Measurements from ENCODE around the gene RAPGEF1.
"Not testable (repeated sequence)": the region's sequence is repeated elsewhere in the genome, so short reads cannot be mapped to it uniquely, and the experiment has no call there.

RAPGEF1 gene

GRCh38 chr9:131693651-131694597 is 46.0 kb downstream of the RAPGEF1 start:
- 87% methylated on average over 4 of the region's 4 CpGs for WGBS
- Histone ChIP-seq H3K9me3 (ENCODE audit: insufficient read depth, low read depth, low read length) (no peaks in the 10 kb centered on the region), H3K36me3 (ENCODE audit: insufficient read depth, low read length) (no peaks in the 10 kb centered on the region), H3K9ac (ENCODE audit: low read depth, low read length) (no peak overlapping the region), H3K4me3 (ENCODE audit: low read length) (no peak overlapping the region), H3K4me1 (ENCODE audit: insufficient read depth, low read length) (peaks cover 60% of the 10 kb centered on the region), H3K27me3 (ENCODE audit: insufficient read depth, low read length) (no peaks in the 10 kb centered on the region), H3K27ac (ENCODE audit: low read depth, low read length) (peak overlapping the region; percentile 11; the same call in 1 of the 2 replicates)

- H3K27me3 ChIP-seq (ENCODE audit: insufficient read depth, low read length) = no peaks in the 10 kb centered on the region
- peaks cover 50% of the 10 kb centered on the region for H3K4me1 ChIP-seq (ENCODE audit: insufficient read depth, low read length)
- no peaks in the 10 kb centered on the region for H3K36me3 ChIP-seq (ENCODE audit: insufficient read depth, low read length)
- 94% methylated on average over 7 of the region's 7 CpGs for WGBS
- H3K4me3 ChIP-seq (ENCODE audit: low read length) = no peak overlapping the region
- no peak overlapping the region for H3K9ac ChIP-seq (ENCODE audit: low read depth, low read length)
- H3K9me3 ChIP-seq (ENCODE audit: insufficient read depth, low read depth, low read length) = no peaks in the 10 kb centered on the region
- no peak overlapping the region for H3K27ac ChIP-seq (ENCODE audit: low read depth, low read length)
Measured at GRCh38 chr9:131692612-131693562, 47.0 kb downstream of the RAPGEF1 start.

DNA sequence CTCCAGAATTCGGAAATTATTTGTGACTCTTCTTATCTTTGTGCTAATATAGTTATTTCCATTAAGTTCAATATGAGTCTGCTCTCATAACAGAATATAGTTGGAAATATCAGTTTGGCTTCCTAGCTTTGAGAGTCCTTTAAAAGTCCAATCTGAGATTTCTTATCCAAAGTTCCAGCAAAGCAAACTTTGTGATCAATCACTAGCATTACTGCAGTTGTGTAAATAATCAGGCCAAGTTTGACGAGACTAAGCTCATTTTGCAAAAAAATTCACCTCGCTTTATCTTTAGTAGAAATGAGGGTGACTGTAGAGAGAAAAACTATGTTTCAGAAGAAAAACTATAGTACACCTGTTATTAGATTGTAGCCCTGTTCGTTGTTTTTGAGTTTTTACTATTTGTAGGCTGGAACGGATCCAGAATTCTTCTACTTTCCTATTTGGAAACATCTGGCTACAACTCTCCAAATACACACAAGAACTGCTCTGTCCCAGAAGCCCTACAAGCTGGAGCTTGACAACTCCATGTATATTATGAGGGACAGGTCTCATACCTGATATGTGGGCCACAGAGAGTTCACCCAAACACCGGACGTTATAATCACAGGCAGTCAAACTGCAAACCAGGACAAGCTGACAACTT is 47.8 kb downstream of the RAPGEF1 start:
- no peak overlapping the region for H3K27ac ChIP-seq (ENCODE audit: low read depth, low read length)
- no peak overlapping the region for H3K4me3 ChIP-seq (ENCODE audit: low read length)
- no peaks in the 10 kb centered on the region for H3K27me3 ChIP-seq (ENCODE audit: insufficient read depth, low read length)
- H3K9ac ChIP-seq (ENCODE audit: low read depth, low read length) = no peak overlapping the region
- peaks cover 47% of the 10 kb centered on the region for H3K4me1 ChIP-seq (ENCODE audit: insufficient read depth, low read length)
- WGBS = 95% methylated on average over 6 of the region's 7 CpGs
- H3K36me3 ChIP-seq (ENCODE audit: insufficient read depth, low read length) = no peaks in the 10 kb centered on the region
- no peaks in the 10 kb centered on the region for H3K9me3 ChIP-seq (ENCODE audit: insufficient read depth, low read depth, low read length)

GRCh38 chr9:131690941-131691573 is 48.8 kb downstream of the RAPGEF1 start:
- H3K27me3 ChIP-seq (ENCODE audit: insufficient read depth, low read length) = no peaks in the 10 kb centered on the region
- peaks cover 42% of the 10 kb centered on the region for H3K4me1 ChIP-seq (ENCODE audit: insufficient read depth, low read length)
- no peak overlapping the region for H3K4me3 ChIP-seq (ENCODE audit: low read length)
- H3K27ac ChIP-seq (ENCODE audit: low read depth, low read length) = no peak overlapping the region
- 87% methylated on average over 3 of the region's 3 CpGs for WGBS
- H3K9ac ChIP-seq (ENCODE audit: low read depth, low read length) = no peak overlapping the region
- no peaks in the 10 kb centered on the region for H3K36me3 ChIP-seq (ENCODE audit: insufficient read depth, low read length)
- 0 out of 2 replicates have a peak, but pooled peaks cover 1% of the 10 kb centered on the region for H3K9me3 ChIP-seq (ENCODE audit: insufficient read depth, low read depth, low read length)

- Histone ChIP-seq H3K4me1 (ENCODE audit: insufficient read depth, low read length) (peaks cover 36% of the 10 kb centered on the region), H3K9me3 (ENCODE audit: insufficient read depth, low read depth, low read length) (0 out of 2 replicates have a peak, but pooled peaks cover 7% of the 10 kb centered on the region), H3K27ac (ENCODE audit: low read depth, low read length) (no peak overlapping the region), H3K36me3 (ENCODE audit: insufficient read depth, low read length) (no peaks in the 10 kb centered on the region), H3K4me3 (ENCODE audit: low read length) (no peak overlapping the region), H3K27me3 (ENCODE audit: insufficient read depth, low read length) (no peaks in the 10 kb centered on the region), H3K9ac (ENCODE audit: low read depth, low read length) (no peak overlapping the region)
- WGBS = 80% methylated on average over 3 of the region's 3 CpGs
Measured at GRCh38 chr9:131690462-131690861, 49.4 kb downstream of the RAPGEF1 start.

DNA sequence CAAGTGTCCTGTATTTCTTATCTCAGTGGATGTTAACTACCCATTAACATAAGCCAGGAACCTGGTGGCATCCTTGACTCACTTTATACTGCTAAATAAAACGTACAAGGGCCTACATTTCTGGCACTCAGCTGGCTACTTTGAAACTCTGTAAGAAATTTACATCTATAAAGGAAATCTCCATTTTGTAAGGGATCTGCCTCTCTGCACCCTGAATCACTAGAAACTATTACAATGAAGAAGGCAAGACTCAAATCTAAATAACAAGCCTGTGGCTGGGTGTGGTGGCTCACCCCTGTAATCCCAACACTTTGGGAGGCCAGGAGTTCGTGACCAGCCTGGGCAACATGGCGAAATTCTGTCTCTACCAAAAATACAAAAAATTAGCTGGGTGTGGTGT is 51.5 kb downstream of the RAPGEF1 start:
- H3K4me3 ChIP-seq (ENCODE audit: low read length) = no peak overlapping the region
- H3K4me1 ChIP-seq (ENCODE audit: insufficient read depth, low read length) = peaks cover 21% of the 10 kb centered on the region
- no peak overlapping the region for H3K9ac ChIP-seq (ENCODE audit: low read depth, low read length)
- 0 out of 2 replicates have a peak, but pooled peaks cover 7% of the 10 kb centered on the region for H3K9me3 ChIP-seq (ENCODE audit: insufficient read depth, low read depth, low read length)
- no peaks in the 10 kb centered on the region for H3K27me3 ChIP-seq (ENCODE audit: insufficient read depth, low read length)
- no peaks in the 10 kb centered on the region for H3K36me3 ChIP-seq (ENCODE audit: insufficient read depth, low read length)
- 87% methylated on average over 3 of the region's 3 CpGs for WGBS
- H3K27ac ChIP-seq (ENCODE audit: low read depth, low read length) = no peak overlapping the region

DNA sequence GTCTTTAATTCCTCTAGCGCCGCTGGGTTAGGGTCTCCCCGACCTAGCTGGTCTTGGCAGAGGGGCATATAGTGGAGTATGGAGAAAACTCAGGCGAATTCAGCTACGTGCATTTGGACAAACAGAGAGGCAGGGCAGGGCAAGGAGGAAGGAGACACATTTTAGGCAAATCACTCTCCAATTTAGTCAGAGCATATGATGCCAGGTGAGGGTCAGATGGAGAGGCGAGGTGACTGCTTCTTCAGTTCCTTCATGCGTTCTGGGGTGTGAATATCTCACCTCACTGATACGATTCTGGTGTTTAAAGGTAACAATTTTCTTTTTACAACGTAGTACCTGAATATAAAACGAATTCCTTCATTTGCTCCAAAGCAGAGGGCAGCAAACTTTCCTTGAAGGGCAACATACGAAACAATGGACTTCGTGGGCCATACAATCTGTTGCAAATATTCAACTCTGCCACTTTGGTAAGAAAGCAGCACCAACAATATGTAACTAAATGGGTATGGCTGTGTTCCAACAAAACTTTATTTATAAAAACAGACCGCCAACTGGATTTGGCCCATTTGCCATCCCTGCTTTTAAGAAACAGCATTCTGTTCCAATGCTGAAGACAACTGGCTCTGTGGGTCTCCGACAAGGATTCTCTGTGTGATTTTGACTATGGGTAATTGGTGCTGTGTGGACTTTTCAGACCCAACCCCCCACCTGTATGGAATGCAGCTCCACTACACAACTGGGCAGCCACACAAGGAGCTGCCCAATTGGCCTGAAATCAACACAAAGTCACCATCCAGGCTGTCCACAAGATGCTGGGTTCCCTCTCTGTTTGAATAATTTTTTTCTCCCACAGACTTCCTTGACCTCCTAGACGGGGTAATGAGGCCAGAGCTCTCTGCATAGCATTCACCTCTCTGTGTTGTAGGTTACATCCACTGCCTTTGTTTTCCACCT is 53.8 kb downstream of the RAPGEF1 start:
- 93% methylated on average over 15 of the region's 15 CpGs for WGBS
- Histone ChIP-seq H3K27ac (ENCODE audit: low read depth, low read length) (no peak overlapping the region), H3K4me1 (ENCODE audit: insufficient read depth, low read length) (peaks cover 29% of the 10 kb centered on the region)

DNA sequence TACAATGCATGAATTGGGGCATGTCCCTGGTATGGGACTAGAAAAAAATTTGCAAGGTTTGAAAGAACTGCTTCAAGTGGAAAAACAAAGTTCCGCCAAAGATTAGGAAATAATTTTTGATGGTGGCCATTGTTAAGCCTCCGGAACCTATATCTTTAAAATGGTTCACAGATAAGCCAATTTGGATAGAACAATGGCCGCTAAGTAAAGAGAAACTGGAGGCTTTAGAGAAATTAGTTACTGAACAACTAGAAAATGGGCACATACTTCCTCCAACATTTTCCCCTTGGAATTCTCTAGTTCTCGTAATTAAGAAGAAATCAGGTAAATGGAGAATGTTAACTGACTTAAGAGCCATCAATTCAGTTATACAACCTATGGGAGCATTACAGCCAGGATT is 56.8 kb downstream of the RAPGEF1 start:
- not testable (repeated sequence) for H3K27me3 ChIP-seq (ENCODE audit: insufficient read depth, low read length); H3K36me3 ChIP-seq (ENCODE audit: insufficient read depth, low read length); H3K9me3 ChIP-seq (ENCODE audit: insufficient read depth, low read depth, low read length); H3K4me3 ChIP-seq (ENCODE audit: low read length); H3K9ac ChIP-seq (ENCODE audit: low read depth, low read length)
- WGBS = 90% methylated on average over 3 of the region's 4 CpGs
- Histone ChIP-seq H3K27ac (ENCODE audit: low read depth, low read length) (0 out of 2 replicates have a peak overlapping the region, but pooled peaks have one; percentile 37), H3K4me1 (ENCODE audit: insufficient read depth, low read length) (peaks cover 46% of the 10 kb centered on the region)

More for the DNA sequence above, 53.8 kb downstream of the RAPGEF1 start:
- Histone ChIP-seq H3K27me3 (ENCODE audit: insufficient read depth, low read length) (no peaks in the 10 kb centered on the region), H3K4me3 (ENCODE audit: low read length) (no peak overlapping the region), H3K36me3 (ENCODE audit: insufficient read depth, low read length) (no peaks in the 10 kb centered on the region), H3K9ac (ENCODE audit: low read depth, low read length) (no peak overlapping the region), H3K9me3 (ENCODE audit: insufficient read depth, low read depth, low read length) (0 out of 2 replicates have a peak, but pooled peaks cover 7% of the 10 kb centered on the region)

DNA sequence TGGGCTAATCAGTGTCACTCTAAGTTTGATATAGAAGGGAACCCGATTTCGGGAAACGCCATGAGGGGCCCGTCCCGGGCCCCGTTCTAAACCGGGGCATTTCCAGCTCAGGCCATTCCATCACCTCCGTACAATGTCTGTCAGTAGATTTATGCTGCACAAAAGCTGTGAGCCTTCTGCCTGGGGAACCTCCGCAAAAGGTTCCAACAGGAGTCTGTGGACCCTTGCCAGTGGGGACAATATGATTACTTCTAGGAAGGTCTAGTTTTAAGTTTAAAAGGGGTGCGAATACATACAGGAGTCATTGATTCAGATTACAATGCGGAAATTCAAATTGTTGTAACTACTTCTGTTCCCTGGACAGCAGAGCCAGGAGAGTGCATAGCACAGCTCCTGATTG is 57.6 kb downstream of the RAPGEF1 start:
- Histone ChIP-seq H3K4me1 (ENCODE audit: insufficient read depth, low read length) (peaks cover 55% of the 10 kb centered on the region), H3K27ac (ENCODE audit: low read depth, low read length) (peak overlapping the region; percentile 11; the same call in 1 of the 2 replicates), H3K9ac (ENCODE audit: low read depth, low read length) (no peak overlapping the region), H3K4me3 (ENCODE audit: low read length) (no peak overlapping the region), H3K9me3 (ENCODE audit: insufficient read depth, low read depth, low read length) (0 out of 2 replicates have a peak, but pooled peaks cover 7% of the 10 kb centered on the region), H3K27me3 (ENCODE audit: insufficient read depth, low read length) (no peaks in the 10 kb centered on the region), H3K36me3 (ENCODE audit: insufficient read depth, low read length) (no peaks in the 10 kb centered on the region)
- 90% methylated on average over 11 of the region's 11 CpGs for WGBS

Measured in HUES64 (cell line).